Keratinocyte (primary cell): ENCODE results near the gene MLLT11.

ENCODE experiments used
- CTCF ChIP-seq, 3 experiments: IDR thresholded peaks in 1 of 3; conservative IDR thresholded peaks in 1 of 3; optimal IDR thresholded peaks in 1 of 3; 2 replicates in 2 of 3; 3 replicates in 1 of 3; pipeline versions ENCODE3 to v1.5.1; 2011; ENCODE audit warnings: low read length in 3 of 3, mild to moderate bottlenecking in 3 of 3, moderate library complexity in 2 of 3, control low read depth in 1 of 3, inconsistent platforms in 1 of 3; ENCODE audit not compliant: insufficient read depth in 2 of 3; ENCODE audit errors: extremely low read depth in 1 of 3
- EZH2 ChIP-seq: IDR thresholded peaks from one replicate; pipeline ENCODE4 v1.6.1; 2012; ENCODE audit warnings: inconsistent platforms, mild to moderate bottlenecking, low read length, moderate library complexity

GRCh38 chr1:151067185-151067584 is 7.0 kb downstream of the MLLT11 start:
- TF ChIP-seq EZH2 (no peak), CTCF (optimal IDR thresholded peaks at IDR 0.05 in 1 of 3, IDR thresholded peaks at IDR 0.05 in 1 of 3, conservative IDR thresholded peaks at IDR 0.05 in 1 of 3; ENCODE audit: extremely low read depth in 1 of 3, insufficient read depth in 2 of 3, low read length in 3 of 3) (no peak)
